Erythroblast (primary cell): ENCODE data around the gene CCIN.
"Not testable (repeated sequence)": the region's sequence is repeated elsewhere in the genome, so short reads cannot be mapped to it uniquely, and the experiment has no call there.

Experiments used
- DNase-seq, 2 experiments: peaks; one replicate each; lab custom pipeline; 2025; lab: John Stamatoyannopoulos, UW
- GATA1 ChIP-seq: IDR thresholded peaks from 2 replicates; pipeline ENCODE4 v1.6.1; 2011; ENCODE audit warnings: low read depth, mild to moderate bottlenecking, control low read depth, low read length, moderate library complexity
- POLR2A ChIP-seq: IDR thresholded peaks from 2 replicates; pipeline ENCODE4 v1.6.1; 2011; ENCODE audit warnings: mild to moderate bottlenecking, low read length

CCIN gene

GRCh38 chr9:36161187-36161586 is 8.0 kb upstream of the CCIN start:
- no peak for DNase-seq
- TF ChIP-seq GATA1 (no peak), POLR2A (no peak)

- no peak for DNase-seq
- TF ChIP-seq GATA1 (no peak), POLR2A (no peak)
Observed at GRCh38 chr9:36162211-36162738, 6.9 kb upstream of the CCIN start.

DNA sequence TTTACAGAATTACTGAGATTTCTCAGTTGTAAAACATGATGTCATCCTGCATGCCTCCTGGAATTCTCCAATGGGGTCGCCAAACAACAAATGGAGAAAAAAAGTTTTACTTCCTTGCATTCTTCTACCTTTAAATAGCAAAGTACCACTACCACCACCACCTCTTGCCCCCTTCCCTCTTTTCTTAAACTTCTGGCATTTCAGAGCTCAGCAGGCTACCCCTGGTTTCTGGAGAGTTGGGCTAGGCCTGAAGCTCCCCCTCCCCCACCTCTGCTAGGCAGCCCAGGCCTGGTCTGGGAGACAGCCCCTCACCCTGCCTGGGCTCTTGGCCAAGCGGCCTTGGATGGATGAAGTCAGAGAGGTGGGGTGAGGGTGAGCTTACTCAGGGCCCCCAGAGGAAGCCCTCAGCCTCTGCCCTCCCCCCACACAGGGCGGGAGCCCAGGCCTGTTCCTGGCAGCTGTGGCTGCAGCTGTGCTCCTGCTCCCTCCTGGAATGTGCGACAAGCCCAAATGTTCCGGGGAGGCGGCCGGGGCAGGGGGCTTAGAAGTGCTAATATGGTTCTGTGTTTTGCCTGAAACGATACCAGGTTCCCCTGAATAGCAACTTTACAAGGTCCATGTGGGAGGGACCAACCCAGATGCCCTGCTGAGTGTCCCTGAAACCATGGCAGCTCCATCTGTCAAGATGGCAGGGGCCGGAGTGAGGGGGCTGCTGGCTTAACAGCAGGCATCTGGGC is 6.0 kb upstream of the CCIN start:
- no peak for DNase-seq
- TF ChIP-seq GATA1 (no peak), POLR2A (no peak)

DNA sequence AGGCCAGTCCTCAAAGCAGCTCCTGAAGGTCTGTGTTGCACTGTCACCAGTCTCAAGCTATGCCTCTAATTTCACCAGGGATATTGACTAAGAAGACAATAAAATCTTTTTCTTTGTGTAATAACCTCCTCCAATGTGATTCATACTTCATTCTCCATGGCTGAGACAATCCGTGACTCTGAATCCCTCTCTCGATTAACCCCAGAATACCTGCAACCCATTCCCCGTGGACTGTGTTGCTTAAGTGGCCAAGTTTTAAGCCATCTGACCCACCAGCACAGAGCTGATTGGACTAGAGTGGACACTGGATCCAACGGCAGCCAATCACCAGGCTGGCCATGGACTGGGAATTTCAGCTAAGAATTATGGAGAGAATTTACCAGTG is 5.4 kb upstream of the CCIN start:
- no peak for TF ChIP-seq POLR2A
- no peak for TF ChIP-seq GATA1
- DNase-seq, result no peak

DNA sequence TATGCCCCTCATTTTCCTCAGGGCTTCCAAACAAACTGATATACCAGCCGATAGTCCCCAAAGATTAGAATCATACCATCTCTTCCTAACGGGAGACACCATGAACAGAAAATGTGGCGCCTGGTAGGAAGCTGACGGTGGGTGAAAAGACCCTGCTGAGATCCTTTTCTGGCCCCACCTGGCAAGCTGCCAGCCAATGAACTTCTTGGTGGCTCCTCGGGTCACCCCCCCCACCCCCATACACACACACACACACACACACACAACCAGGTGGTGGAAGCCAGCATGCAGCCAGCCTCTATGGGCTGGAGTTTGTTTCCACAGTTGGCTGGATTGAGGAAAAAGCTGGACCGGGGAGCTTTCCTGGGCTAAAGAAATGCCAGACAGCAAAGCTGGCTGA is 4.8 kb upstream of the CCIN start:
- TF ChIP-seq GATA1 (no peak), POLR2A (no peak)
- no peak for DNase-seq

DNA sequence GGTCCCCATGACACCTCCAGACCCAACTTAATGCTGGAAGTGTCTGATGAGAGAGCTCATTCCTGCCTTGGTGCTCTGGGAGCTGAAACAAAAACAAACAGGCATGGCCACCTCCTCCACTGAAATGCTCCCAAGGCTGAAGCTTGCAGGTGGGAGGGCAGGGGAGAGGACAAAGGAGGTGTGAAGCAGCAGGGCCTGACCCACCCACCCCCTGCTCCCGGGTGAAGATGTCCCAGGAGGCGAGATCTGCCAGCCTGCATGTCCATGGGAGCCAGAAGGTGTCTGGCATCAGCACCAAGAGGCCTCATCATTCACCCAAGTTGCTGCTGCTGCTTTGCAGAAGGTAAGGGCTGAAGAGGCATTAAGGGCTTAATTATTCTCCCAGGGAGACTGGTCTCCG is 4.2 kb upstream of the CCIN start:
- no peak for DNase-seq
- TF ChIP-seq POLR2A, result no peak

DNA sequence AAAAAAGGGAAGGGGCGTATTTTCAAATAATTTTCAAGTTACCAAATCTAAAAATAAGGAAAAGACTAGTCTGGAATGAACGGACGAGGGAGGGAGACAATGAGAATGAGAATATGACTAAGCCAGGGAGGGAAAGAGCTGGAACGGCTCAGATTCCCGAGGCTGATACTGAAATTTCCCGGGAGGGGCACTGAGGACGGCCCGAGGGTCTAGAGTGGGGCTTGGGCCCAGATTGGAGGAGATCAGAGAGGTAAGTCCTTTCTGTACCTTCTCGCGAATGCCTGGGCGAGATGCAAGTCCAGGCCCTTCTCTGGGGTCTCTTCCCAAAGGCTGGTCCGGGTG is 3.4 kb upstream of the CCIN start:
- TF ChIP-seq GATA1, result no peak
- no peak for TF ChIP-seq POLR2A

GRCh38 chr9:36166168-36166927 is 2.8 kb upstream of the CCIN start:
- no peak for TF ChIP-seq GATA1
- no peak for TF ChIP-seq POLR2A
- DNase-seq, result peak; percentile 71 to 79

More for the DNA sequence above, 3.4 kb upstream of the CCIN start:
- no peak for DNase-seq

DNA sequence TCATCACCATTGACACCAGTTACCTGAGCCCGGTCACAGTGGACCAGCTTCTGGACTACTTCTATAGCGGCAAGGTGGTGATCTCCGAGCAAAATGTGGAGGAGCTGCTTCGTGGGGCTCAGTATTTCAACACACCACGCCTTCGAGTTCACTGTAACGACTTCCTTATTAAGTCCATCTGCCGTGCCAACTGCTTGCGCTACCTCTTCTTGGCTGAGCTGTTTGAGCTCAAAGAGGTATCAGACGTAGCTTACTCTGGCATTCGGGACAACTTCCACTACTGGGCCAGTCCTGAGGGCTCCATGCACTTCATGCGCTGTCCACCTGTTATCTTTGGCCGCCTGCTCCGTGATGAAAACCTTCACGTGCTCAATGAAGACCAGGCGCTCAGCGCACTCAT is 520 bp downstream of the CCIN start:
- DNase-seq, result no peak
- no peak for TF ChIP-seq GATA1
- TF ChIP-seq POLR2A, result no peak

DNA sequence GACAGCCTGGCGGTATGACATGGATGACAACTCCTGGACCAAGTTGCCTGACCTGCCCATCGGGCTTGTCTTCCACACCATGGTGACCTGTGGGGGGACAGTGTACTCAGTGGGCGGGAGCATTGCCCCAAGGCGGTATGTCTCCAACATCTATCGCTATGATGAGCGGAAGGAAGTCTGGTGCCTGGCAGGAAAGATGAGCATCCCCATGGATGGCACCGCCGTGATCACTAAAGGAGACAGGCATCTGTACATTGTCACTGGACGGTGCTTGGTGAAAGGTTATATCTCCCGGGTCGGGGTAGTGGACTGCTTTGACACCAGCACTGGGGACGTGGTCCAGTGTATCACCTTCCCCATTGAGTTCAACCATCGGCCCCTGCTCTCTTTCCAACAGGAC is 1.3 kb downstream of the CCIN start:
- DNase-seq, result no peak
- TF ChIP-seq POLR2A (no peak), GATA1 (no peak)

DNA sequence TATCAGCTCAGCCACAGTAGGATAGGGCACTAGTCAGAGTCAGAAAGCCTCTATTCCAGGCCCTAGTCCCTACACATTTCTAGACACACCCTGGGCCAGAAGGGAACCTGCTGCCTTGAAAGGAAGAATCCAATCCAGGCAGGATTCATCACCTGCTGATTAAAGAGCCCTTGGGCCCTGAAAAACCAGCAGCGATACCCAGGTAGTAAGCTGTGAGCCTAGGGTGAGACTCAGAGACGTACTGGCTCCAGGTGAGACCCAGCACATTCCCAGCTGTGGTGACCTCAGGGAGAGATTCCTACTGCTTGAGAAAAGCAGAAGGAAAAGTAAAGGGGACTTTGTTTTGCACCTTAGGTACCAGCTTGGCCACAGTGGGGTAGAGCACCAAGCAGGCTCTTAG is 4.7 kb downstream of the CCIN start:
- no peak for DNase-seq
- TF ChIP-seq GATA1 (no peak), POLR2A (no peak)

- DNase-seq, result no peak
- TF ChIP-seq GATA1, result no peak
- no peak for TF ChIP-seq POLR2A
Observed at GRCh38 chr9:36174271-36174670, 5.1 kb downstream of the CCIN start.

DNA sequence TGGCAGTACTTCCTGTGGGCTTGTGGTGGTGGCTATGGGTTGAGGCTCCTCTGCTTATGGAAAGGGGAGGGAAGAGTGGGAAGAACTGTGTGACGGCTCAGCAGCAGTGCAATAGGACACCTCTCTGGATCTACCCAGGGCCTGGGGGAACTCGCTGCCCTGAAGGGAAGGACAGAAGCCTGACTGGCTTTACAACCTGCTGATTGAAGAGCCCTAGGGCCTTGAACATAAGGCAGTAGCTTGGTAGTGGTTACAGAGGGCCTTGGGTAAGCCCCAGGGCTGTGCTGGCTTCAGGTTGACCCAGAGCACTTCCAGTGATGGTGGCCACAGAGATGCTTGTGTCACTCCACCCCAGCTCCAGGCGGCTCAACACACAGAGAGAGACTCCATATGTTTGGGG is 5.5 kb downstream of the CCIN start:
- no peak for DNase-seq
- no peak for TF ChIP-seq GATA1
- no peak for TF ChIP-seq POLR2A

GRCh38 chr9:36175209-36175608 is 6.0 kb downstream of the CCIN start:
- DNase-seq, result not testable (repeated sequence)

GRCh38 chr9:36176496-36176895 is 7.3 kb downstream of the CCIN start:
- DNase-seq, result not testable (repeated sequence)
